Endothelial cell of umbilical vein (primary cell): ENCODE data around the gene KCTD5. TPM values are rescaled to one million over a fixed set of nuclear protein-coding genes. Genes with fewer than 3 reads are reported as not detected.

Experiments used
- BruUV-seq: library from RNA; stranded (reverse); fragments of 400-500 nt; replicated peaks from 2 replicates; lab custom pipeline; 2021; lab: Mats Ljungman, UMichigan
- CTCF ChIA-PET: fragments of 300-600, 350-600 bp; sonication (Branson Sonifier 250); formaldehyde crosslinking; loops from one replicate; lab custom pipeline; 2021; ENCODE audit warnings: antibody characterized with exemption, inconsistent platforms; lab: Charles Lee
- POLR2A ChIA-PET: fragments of 300-600, 350-600 bp; sonication (Branson Sonifier 250); formaldehyde crosslinking; loops from one replicate; lab custom pipeline; 2021; ENCODE audit warnings: antibody characterized with exemption, inconsistent platforms; lab: Charles Lee
- DNase-seq: peaks from one replicate; pipeline ENCODE4 v3.0.0-alpha.2; 2011; ENCODE audit warnings: low read depth, low spot score
- FAIRE-seq: peaks from 2 replicates; lab custom pipeline; 2011; peaks lifted over from hg19 to GRCh38; lab: Jason Lieb, UNC
- H2AFZ ChIP-seq: 2 replicates; pipeline ENCODE4 v1.6.0; 2012; ENCODE audit warnings: low read depth, low read length, control low read depth, inconsistent platforms
- H3K27ac ChIP-seq: 2 replicates; pipeline ENCODE4 v1.5.1; 2011; ENCODE audit warnings: low read depth, mild to moderate bottlenecking, control low read depth, low read length, moderate library complexity; ENCODE audit not compliant: insufficient read depth
- H3K27me3 ChIP-seq, 2 experiments: 2 replicates each; pipeline versions ENCODE4 v1.6.0 to v1.6.1; 2011; ENCODE audit warnings: low read length in 2 of 2, mixed read lengths in 1 of 2; ENCODE audit not compliant: control insufficient read depth in 2 of 2, insufficient read depth in 2 of 2
- H3K36me3 ChIP-seq, 2 experiments: 2 replicates in 1 of 2; 3 replicates in 1 of 2; pipeline ENCODE4 v1.5.1; 2011; ENCODE audit warnings: low read length in 2 of 2, mild to moderate bottlenecking in 1 of 2, moderate library complexity in 1 of 2; ENCODE audit not compliant: control insufficient read depth in 2 of 2, insufficient read depth in 2 of 2; ENCODE audit errors: extremely low read depth in 1 of 2
- H3K4me1 ChIP-seq: 3 replicates; pipeline ENCODE4 v1.5.1; 2011; ENCODE audit warnings: mild to moderate bottlenecking, low read length; ENCODE audit not compliant: control insufficient read depth, insufficient read depth; ENCODE audit errors: extremely low read depth
- H3K4me2 ChIP-seq: 2 replicates; pipeline ENCODE4 v1.6.1; 2011; ENCODE audit warnings: low read length, control low read depth, mixed read lengths; ENCODE audit not compliant: insufficient read depth
- H3K4me3 ChIP-seq, 3 experiments: fragments of 200-600 bp in 1 of 3; sonication (generic), shearing (Covaris generic) in 1 of 3; replicated peaks in 1 of 3; 2 replicates each; pipeline ENCODE4 v1.5.1; 2011 to 2016; ENCODE audit warnings: control low read depth in 3 of 3, low read length in 3 of 3, mild to moderate bottlenecking in 2 of 3, inconsistent platforms in 1 of 3, low read depth in 1 of 3, moderate library complexity in 1 of 3; ENCODE audit not compliant: insufficient read depth in 1 of 3
- H3K79me2 ChIP-seq: 2 replicates; pipeline ENCODE4 v1.6.0; 2012; ENCODE audit warnings: low read length, inconsistent platforms; ENCODE audit not compliant: control insufficient read depth, insufficient read depth
- H3K9ac ChIP-seq: replicated peaks from 2 replicates; pipeline ENCODE3; 2011; ENCODE audit warnings: low read length, control low read depth; ENCODE audit not compliant: insufficient read depth; ENCODE audit errors: extremely low read depth
- H3K9me1 ChIP-seq: replicated peaks from 3 replicates; pipeline ENCODE4 v1.6.0; 2011; ENCODE audit warnings: mild to moderate bottlenecking, low read length; ENCODE audit not compliant: control insufficient read depth, insufficient read depth; ENCODE audit errors: extremely low read depth
- H3K9me3 ChIP-seq: replicated peaks from 2 replicates; pipeline ENCODE4 v1.5.1; 2012; ENCODE audit warnings: low read length, inconsistent platforms; ENCODE audit not compliant: control insufficient read depth, insufficient read depth
- H4K20me1 ChIP-seq: replicated peaks from 2 replicates; pipeline ENCODE3; 2011; ENCODE audit warnings: mild to moderate bottlenecking, low read length; ENCODE audit not compliant: control insufficient read depth, insufficient read depth; ENCODE audit errors: extremely low read depth
- CTCF ChIP-seq, 2 donors: IDR thresholded peaks; 1 replicate in 1 of 2; 2 replicates in 1 of 2; pipeline ENCODE4 v1.5.1; 2011; ENCODE audit warnings: low read length in 2 of 2, mild to moderate bottlenecking in 2 of 2, moderate library complexity in 2 of 2, control low read depth in 1 of 2, inconsistent platforms in 1 of 2, low read depth in 1 of 2; ENCODE audit not compliant: insufficient read depth in 1 of 2; ENCODE audit errors: extremely low read depth in 1 of 2
- EZH2 ChIP-seq: IDR thresholded peaks from 2 replicates; pipeline ENCODE4 v1.6.1; 2012; ENCODE audit warnings: borderline replicate concordance, low read depth, mild to moderate bottlenecking, moderate library complexity, low read length, inconsistent platforms; ENCODE audit not compliant: severe bottlenecking
- FOS ChIP-seq: IDR thresholded peaks from 2 replicates; pipeline ENCODE4 v1.6.1; 2011; ENCODE audit warnings: mild to moderate bottlenecking, low read length, moderate library complexity, borderline replicate concordance; ENCODE audit not compliant: insufficient read depth
- GATA2 ChIP-seq: IDR thresholded peaks from 2 replicates; pipeline ENCODE4 v1.7.0; 2011; ENCODE audit warnings: low read depth, mild to moderate bottlenecking, moderate library complexity, mixed read lengths, low read length; ENCODE audit not compliant: insufficient read length, insufficient read depth
- JUN ChIP-seq: IDR thresholded peaks from 2 replicates; pipeline ENCODE4 v1.6.1; 2011; ENCODE audit warnings: borderline replicate concordance, low read depth; ENCODE audit not compliant: insufficient read length, insufficient read depth
- MAX ChIP-seq: IDR thresholded peaks from 2 replicates; pipeline ENCODE4 v1.6.1; 2011; ENCODE audit not compliant: insufficient read depth, insufficient read length
- MYC ChIP-seq: IDR thresholded peaks from one replicate; pipeline ENCODE4 v1.6.1; 2011; ENCODE audit warnings: mild to moderate bottlenecking, low read depth, low read length
- POLR2A ChIP-seq: IDR thresholded peaks from 2 replicates; pipeline ENCODE4 v1.6.1; 2012; ENCODE audit warnings: low read depth, mild to moderate bottlenecking, control low read depth, low read length
- POLR2AphosphoS5 ChIP-seq: IDR thresholded peaks from 2 replicates; pipeline ENCODE4 v1.6.1; 2012; ENCODE audit warnings: low read depth, mild to moderate bottlenecking, control low read depth, low read length, moderate library complexity; ENCODE audit not compliant: insufficient read depth
- dilution Hi-C: fragments of 300-500 bp; cut with MboI; formaldehyde crosslinking; loops from one replicate; pipeline ENCODE4 v1.15.0; 2019; ENCODE audit warnings: low sequenced_read_pairs; ENCODE audit not compliant: extremely low pct_ligation_motif_present
- intact Hi-C: fragments of 100-400 bp; cut with micrococcal nuclease; formaldehyde crosslinking; loops from one replicate; pipeline ENCODE4 v1.10.0; 2022
- polyA plus RNA-seq, 4 experiments: library from polyadenylated mRNA; depleted of rRNA in 3 of 4; stranded (reverse) in 3 of 4; unstranded in 1 of 4; fragments of >200 nt; gene quantifications; 2 replicates each; pipeline versions ENCODE4 v1.2.1 to v1.2.3, GENCODE V29; 2011 to 2012; ENCODE audit warnings: missing spikeins in 1 of 4
- total RNA-seq: library from RNA; stranded (reverse); gene quantifications from 2 replicates; pipeline ENCODE4 v1.2.3, GENCODE V29; 2021

The KCTD5 gene
- total and polyA plus RNA-seq, 2 donors (not counting 3 experiments of a cell fraction or from before 2014, with no cell fraction given) = 32.2 to 42.0 TPM

- H3K4me2 ChIP-seq = no peak overlapping the region
- no peaks in the 10 kb centered on the region for H4K20me1 ChIP-seq
- H3K4me3 ChIP-seq = no peak overlapping the region
- no TSS peak for BruUV-seq
- no peak overlapping the region for H3K27ac ChIP-seq
- FAIRE-seq = no peak
- TF ChIP-seq MAX = no peak
- no peak for TF ChIP-seq MYC
- TF ChIP-seq CTCF (IDR thresholded peaks at IDR 0.05; ENCODE audit: extremely low read depth in 1 of 2, insufficient read depth in 1 of 2, low read depth in 1 of 2, low read length in 2 of 2) = no peak
- no peak for TF ChIP-seq POLR2AphosphoS5
- no peak for TF ChIP-seq FOS
- no peak for TF ChIP-seq JUN
- TF ChIP-seq POLR2A = no peak
- TF ChIP-seq EZH2 = no peak
- TF ChIP-seq GATA2 = no peak
- no peak overlapping the region for H2AFZ ChIP-seq
- intact Hi-C loops = no loop called here
- no peaks in the 10 kb centered on the region for H3K9me3 ChIP-seq
- dilution Hi-C loops = no loop called here
- H3K4me1 ChIP-seq = no peaks in the 10 kb centered on the region
- no peaks in the 10 kb centered on the region for H3K36me3 ChIP-seq
- H3K9ac ChIP-seq = no peak overlapping the region
- no peak for DNase-seq
- H3K79me2 ChIP-seq = no peaks in the 10 kb centered on the region
- no peaks in the 10 kb centered on the region for H3K27me3 ChIP-seq
- POLR2A ChIA-PET = no interaction called here
- H3K9me1 ChIP-seq = no peaks in the 10 kb centered on the region
- CTCF ChIA-PET = interaction anchor here (0.6 to 1.3 kb wide), 3 partner anchors 11 to 186 kb away, joined by 3 read pairs; no protein-coding TSS in a partner anchor
These were observed 57.5 kb downstream of the KCTD5 start for GRCh38 chr16:2739625-2740430.
